GM23248 (cell line): ENCODE results near the gene SMG9. TPM values are rescaled to one million over a fixed set of nuclear protein-coding genes. Genes with fewer than 3 reads are reported as not detected.

Source experiments
- DNase-seq: peaks from one replicate; pipeline ENCODE4 v3.0.0-alpha.2; 2015
- H2AFZ ChIP-seq: fragments of 200-600 bp; sonication (generic); 2 replicates; pipeline ENCODE4 v1.6.1; 2016; ENCODE audit warnings: antibody characterized with exemption
- H3F3A ChIP-seq: fragments of 200-600 bp; sonication (generic); 2 replicates; pipeline ENCODE4 v1.6.1; 2016; ENCODE audit warnings: mild to moderate bottlenecking, antibody characterized with exemption, mixed run types; ENCODE audit not compliant: insufficient read depth
- H3K27ac ChIP-seq: fragments of 200-600 bp; sonication (generic); 2 replicates; pipeline ENCODE4 v1.5.1; 2016; ENCODE audit warnings: mild to moderate bottlenecking
- H3K27me3 ChIP-seq: fragments of 200-600 bp; sonication (generic); replicated peaks from 2 replicates; pipeline ENCODE4 v1.6.1; 2016; ENCODE audit warnings: mild to moderate bottlenecking; ENCODE audit not compliant: insufficient read depth
- H3K36me3 ChIP-seq: fragments of 200-600 bp; sonication (generic); 2 replicates; pipeline ENCODE4 v1.6.1; 2016; ENCODE audit warnings: low read depth, mild to moderate bottlenecking
- H3K4me1 ChIP-seq: fragments of 200-600 bp; sonication (generic); 2 replicates; pipeline ENCODE4 v1.6.1; 2016; ENCODE audit warnings: mild to moderate bottlenecking; ENCODE audit not compliant: insufficient read depth
- H3K4me2 ChIP-seq: fragments of 200-600 bp; sonication (generic); one replicate; pipeline ENCODE4 v1.6.1; 2016; ENCODE audit warnings: mild to moderate bottlenecking; ENCODE audit not compliant: unreplicated experiment
- H3K4me3 ChIP-seq: fragments of 200-600 bp; sonication (generic); 2 replicates; pipeline ENCODE4 v1.5.1; 2016; ENCODE audit warnings: mild to moderate bottlenecking
- H3K79me2 ChIP-seq: fragments of 200-600 bp; sonication (generic); 2 replicates; pipeline ENCODE4 v1.6.1; 2016; ENCODE audit warnings: mild to moderate bottlenecking; ENCODE audit not compliant: insufficient read depth
- H3K9ac ChIP-seq: fragments of 200-600 bp; sonication (generic); 2 replicates; pipeline ENCODE4 v1.6.1; 2016; ENCODE audit warnings: mild to moderate bottlenecking
- H3K9me2 ChIP-seq: fragments of 200-600 bp; sonication (generic); 2 replicates; pipeline ENCODE4 v1.6.1; 2016; ENCODE audit warnings: mixed run types, mild to moderate bottlenecking, moderate library complexity; ENCODE audit not compliant: insufficient read depth
- H3K9me3 ChIP-seq: fragments of 200-600 bp; sonication (generic); one replicate; pipeline ENCODE4 v1.6.1; 2017; ENCODE audit warnings: low read depth
- H4K20me1 ChIP-seq: fragments of 200-600 bp; sonication (generic); 2 replicates; pipeline ENCODE4 v1.6.0; 2016; ENCODE audit not compliant: insufficient read depth
- EZH2 ChIP-seq: fragments of 200-600 bp; sonication (generic); IDR thresholded peaks from 2 replicates; pipeline ENCODE4 v1.6.1; 2018; ENCODE audit warnings: antibody characterized with exemption, mild to moderate bottlenecking; ENCODE audit not compliant: insufficient read depth, poor library complexity, severe bottlenecking
- EZH2phosphoT487 ChIP-seq: fragments of 200-600 bp; sonication (generic); IDR thresholded peaks from 2 replicates; pipeline ENCODE4 v1.6.1; 2018; ENCODE audit warnings: antibody characterized with exemption, moderate library complexity, mild to moderate bottlenecking, low read depth; ENCODE audit not compliant: insufficient read depth
- WGBS, 2 experiments: methylation state at CpG; one replicate each; pipeline ENCODE4 v1.1.6; 2015 to 2017; ENCODE audit warnings: low lambda C conversion rate in 2 of 2, low coverage in 1 of 2; ENCODE audit errors: missing lambda C conversion rate in 2 of 2; 5-methylcytosine and 5-hydroxymethylcytosine counted together
- in situ Hi-C: fragments of 300-500 bp; cut with MboI; formaldehyde crosslinking; loops from 2 replicates; pipeline ENCODE4 v1.15.0; 2020
- polyA plus RNA-seq: library from polyadenylated mRNA; unstranded; fragments of >200 nt; fragmentation: Nextera tagmentation; extraction: Ambion mirVana; gene quantifications from 2 replicates; pipeline ENCODE4 v1.2.1, GENCODE V29; 2016
- total RNA-seq: library from RNA; depleted of rRNA; stranded (reverse); fragments of >200 nt; shearing (Covaris generic); gene quantifications from 2 replicates; pipeline ENCODE4 v1.2.3, GENCODE V29; 2014

SMG9 gene
- total and polyA plus RNA-seq, 2 experiments from 2014 or later, result 13.0 to 23.2 TPM

DNA sequence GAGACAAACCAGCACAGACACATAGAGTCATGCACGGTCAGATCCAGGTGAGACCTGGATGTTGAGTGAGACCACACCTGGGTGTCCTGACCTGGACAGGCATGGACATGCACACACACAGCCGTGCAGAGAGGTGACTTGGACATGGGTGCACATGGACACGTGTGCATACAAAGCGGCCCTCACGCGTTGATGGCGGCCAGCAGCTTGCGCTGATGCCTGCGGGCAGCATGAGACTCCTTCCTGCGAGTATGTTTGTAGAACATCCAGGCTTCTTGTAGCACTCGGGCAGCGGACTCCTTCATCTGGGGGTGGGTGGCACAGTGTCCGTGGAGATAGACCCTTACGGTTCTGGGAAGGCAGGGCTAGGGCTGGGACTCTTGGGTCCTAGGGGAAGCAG is 14.5 kb upstream of the SMG9 start:
- no peak overlapping the region for H3K9ac ChIP-seq
- H3K4me3 ChIP-seq, result no peak overlapping the region
- no peak for DNase-seq
- no peaks in the 10 kb centered on the region for H3K9me2 ChIP-seq
- no peaks in the 10 kb centered on the region for H3K27me3 ChIP-seq
- H3K79me2 ChIP-seq, result no peaks in the 10 kb centered on the region
- no peaks in the 10 kb centered on the region for H3K36me3 ChIP-seq
- TF ChIP-seq EZH2 (no peak), EZH2phosphoT487 (no peak)
- no peak overlapping the region for H2AFZ ChIP-seq
- 94 to 95% methylated on average over 14 of the region's 14 CpGs for WGBS, 2 experiments
- no peak overlapping the region for H3K4me2 ChIP-seq
- no peaks in the 10 kb centered on the region for H4K20me1 ChIP-seq
- peaks cover 19% of the 10 kb centered on the region for H3K4me1 ChIP-seq
- no peaks in the 10 kb centered on the region for H3K9me3 ChIP-seq
- no peak overlapping the region for H3K27ac ChIP-seq
- H3F3A ChIP-seq, result peaks cover 21% of the 10 kb centered on the region
- in situ Hi-C loops, result no loop called here

GRCh38 chr19:43768273-43769050 is 13.7 kb upstream of the SMG9 start:
- H3K36me3 ChIP-seq, result no peaks in the 10 kb centered on the region
- no peak overlapping the region for H2AFZ ChIP-seq
- no peaks in the 10 kb centered on the region for H3K9me2 ChIP-seq
- in situ Hi-C loops, result no loop called here
- no peaks in the 10 kb centered on the region for H4K20me1 ChIP-seq
- TF ChIP-seq EZH2phosphoT487 (no peak), EZH2 (no peak)
- no peaks in the 10 kb centered on the region for H3K27me3 ChIP-seq
- no peak for DNase-seq
- no peaks in the 10 kb centered on the region for H3K79me2 ChIP-seq
- peaks cover 26% of the 10 kb centered on the region for H3K4me1 ChIP-seq
- no peak overlapping the region for H3K9ac ChIP-seq
- H3K4me2 ChIP-seq, result no peak overlapping the region
- no peak overlapping the region for H3K27ac ChIP-seq
- no peak overlapping the region for H3K4me3 ChIP-seq
- peaks cover 27% of the 10 kb centered on the region for H3F3A ChIP-seq
- WGBS, 2 experiments, result 79 to 81% methylated on average over 15 of the region's 15 CpGs
- no peaks in the 10 kb centered on the region for H3K9me3 ChIP-seq

DNA sequence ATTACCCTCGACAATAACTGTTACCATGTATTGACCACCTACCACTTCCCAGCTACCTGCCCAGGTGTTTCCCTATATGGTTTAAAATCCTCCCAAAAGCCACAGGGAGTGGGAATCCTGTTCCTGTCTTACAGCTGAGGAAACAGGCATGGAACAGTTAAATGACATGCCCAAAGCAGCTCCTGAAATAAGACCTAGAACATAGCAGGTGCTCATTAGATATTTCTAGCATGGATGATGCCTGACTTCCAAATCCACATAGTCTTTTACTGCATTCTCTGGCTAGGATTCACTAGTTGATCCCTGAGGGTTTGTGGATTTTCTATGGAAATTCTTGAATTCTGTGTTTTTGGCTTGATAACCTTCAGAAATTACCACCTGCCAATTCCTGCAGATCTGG is 13.1 kb upstream of the SMG9 start:
- Histone ChIP-seq H3K4me3 (no peak overlapping the region), H4K20me1 (no peaks in the 10 kb centered on the region), H3K9me3 (no peaks in the 10 kb centered on the region), H3K36me3 (no peaks in the 10 kb centered on the region), H3K4me1 (peaks cover 32% of the 10 kb centered on the region), H3K27me3 (no peaks in the 10 kb centered on the region), H3K4me2 (no peak overlapping the region), H2AFZ (no peak overlapping the region), H3K79me2 (no peaks in the 10 kb centered on the region), H3K9ac (no peak overlapping the region), H3K27ac (no peak overlapping the region), H3F3A (peaks cover 33% of the 10 kb centered on the region), H3K9me2 (no peaks in the 10 kb centered on the region)
- WGBS, 2 experiments, result 100% methylated on average over 1 of the region's 1 CpG
- DNase-seq, result no peak
- in situ Hi-C loops, result no loop called here
- no peak for TF ChIP-seq EZH2phosphoT487
- TF ChIP-seq EZH2, result no peak

GRCh38 chr19:43767316-43767715 is 12.6 kb upstream of the SMG9 start:
- no peak overlapping the region for H2AFZ ChIP-seq
- DNase-seq, result no peak
- H3K79me2 ChIP-seq, result no peaks in the 10 kb centered on the region
- 86 to 87% methylated on average over 7 of the region's 7 CpGs for WGBS, 2 experiments
- H3K4me2 ChIP-seq, result no peak overlapping the region
- H3K27me3 ChIP-seq, result no peaks in the 10 kb centered on the region
- in situ Hi-C loops, result no loop called here
- no peak for TF ChIP-seq EZH2
- TF ChIP-seq EZH2phosphoT487, result no peak
- no peak overlapping the region for H3K9ac ChIP-seq
- peaks cover 38% of the 10 kb centered on the region for H3F3A ChIP-seq
- no peak overlapping the region for H3K27ac ChIP-seq
- H3K4me3 ChIP-seq, result no peak overlapping the region
- H3K9me2 ChIP-seq, result no peaks in the 10 kb centered on the region
- no peaks in the 10 kb centered on the region for H3K9me3 ChIP-seq
- H3K4me1 ChIP-seq, result peaks cover 37% of the 10 kb centered on the region
- H4K20me1 ChIP-seq, result no peaks in the 10 kb centered on the region
- H3K36me3 ChIP-seq, result no peaks in the 10 kb centered on the region
